Mesodermal cell (in vitro differentiated cells): ENCODE data around the gene ZCCHC14.

Experiments used
- H3K27ac ChIP-seq: 2 replicates; pipeline ENCODE4 v1.7.0; 2013; ENCODE audit warnings: mild to moderate bottlenecking, low read depth, low read length, moderate library complexity; ENCODE audit not compliant: severe bottlenecking
- H3K36me3 ChIP-seq: 2 replicates; pipeline ENCODE4 v1.7.1; 2013; ENCODE audit warnings: mild to moderate bottlenecking, low read length, moderate library complexity; ENCODE audit not compliant: control insufficient read depth, insufficient read depth
- H3K4me1 ChIP-seq: one replicate; pipeline ENCODE4 v1.7.1; 2013; ENCODE audit warnings: mild to moderate bottlenecking, low read length; ENCODE audit not compliant: insufficient read depth, control insufficient read depth, poor library complexity, severe bottlenecking
- H3K4me3 ChIP-seq: 2 replicates; pipeline ENCODE4 v1.7.0; 2013; ENCODE audit warnings: low read length, control low read depth, mild to moderate bottlenecking; ENCODE audit not compliant: insufficient read depth, poor library complexity, severe bottlenecking; ENCODE audit errors: extremely low read depth
- H3K9me3 ChIP-seq: 2 replicates; pipeline ENCODE4 v1.7.1; 2013; ENCODE audit warnings: mild to moderate bottlenecking, low read length, moderate library complexity; ENCODE audit not compliant: control insufficient read depth
- WGBS, 2 experiments: methylation state at CpG; one replicate each; pipeline ENCODE4 v1.1.5; 2013; ENCODE audit warnings: missing lambda C conversion rate in 2 of 2; ENCODE audit not compliant: insufficient coverage in 2 of 2; 5-methylcytosine and 5-hydroxymethylcytosine counted together

ZCCHC14 gene

GRCh38 chr16:87535855-87536794, 43.3 kb upstream of the ZCCHC14 start:
- peaks cover 7% of the 10 kb centered on the region for H3K4me1 ChIP-seq
- H3K4me3 ChIP-seq = no peak overlapping the region
- H3K27ac ChIP-seq = no peak overlapping the region
- WGBS, 2 experiments = 68 to 85% methylated on average over 10 to 13 of the region's 13 CpGs
- H3K36me3 ChIP-seq = no peaks in the 10 kb centered on the region
- peaks cover 20% of the 10 kb centered on the region for H3K9me3 ChIP-seq

GRCh38 chr16:87535457-87535854, 42.6 kb upstream of the ZCCHC14 start:
- no peak overlapping the region for H3K27ac ChIP-seq
- WGBS, 2 experiments = no CpG with 5 or more reads among the region's 3 CpGs
- H3K9me3 ChIP-seq = peaks cover 22% of the 10 kb centered on the region
- H3K4me1 ChIP-seq = peaks cover 3% of the 10 kb centered on the region
- no peak overlapping the region for H3K4me3 ChIP-seq
- H3K36me3 ChIP-seq = no peaks in the 10 kb centered on the region

- Histone ChIP-seq H3K4me3 (no peak overlapping the region), H3K36me3 (no peaks in the 10 kb centered on the region), H3K27ac (no peak overlapping the region), H3K4me1 (no peaks in the 10 kb centered on the region), H3K9me3 (peaks cover 22% of the 10 kb centered on the region)
- WGBS, 2 experiments = 91 to 93% methylated on average over 6 to 7 of the region's 9 CpGs
Observed at GRCh38 chr16:87534751-87535150, 41.9 kb upstream of the ZCCHC14 start.

GRCh38 chr16:87534030-87534653, 41.3 kb upstream of the ZCCHC14 start:
- Histone ChIP-seq H3K27ac (no peak overlapping the region), H3K4me3 (no peak overlapping the region), H3K4me1 (no peaks in the 10 kb centered on the region), H3K9me3 (peaks cover 24% of the 10 kb centered on the region), H3K36me3 (no peaks in the 10 kb centered on the region)
- WGBS, 2 experiments = 88 to 94% methylated on average over 3 of the region's 5 CpGs

- no peak overlapping the region for H3K27ac ChIP-seq
- no peaks in the 10 kb centered on the region for H3K36me3 ChIP-seq
- H3K4me3 ChIP-seq = no peak overlapping the region
- 75% methylated on average over 1 of the region's 1 CpG; no CpG with 5 or more reads in 1 of the 2 experiments for WGBS, 2 experiments
- peaks cover 6% of the 10 kb centered on the region for H3K4me1 ChIP-seq
- H3K9me3 ChIP-seq = peaks cover 30% of the 10 kb centered on the region
Observed at GRCh38 chr16:87533061-87533460, 40.2 kb upstream of the ZCCHC14 start.

- Histone ChIP-seq H3K4me1 (peaks cover 18% of the 10 kb centered on the region), H3K9me3 (peaks cover 30% of the 10 kb centered on the region), H3K36me3 (no peaks in the 10 kb centered on the region), H3K4me3 (no peak overlapping the region), H3K27ac (no peak overlapping the region)
- 83 to 95% methylated on average over 3 of the region's 3 CpGs for WGBS, 2 experiments
Observed at GRCh38 chr16:87531418-87531817, 38.6 kb upstream of the ZCCHC14 start.

GRCh38 chr16:87528690-87529579, 36.1 kb upstream of the ZCCHC14 start:
- Histone ChIP-seq H3K4me1 (peaks cover 18% of the 10 kb centered on the region), H3K36me3 (no peaks in the 10 kb centered on the region), H3K4me3 (no peak overlapping the region), H3K9me3 (peaks cover 22% of the 10 kb centered on the region), H3K27ac (no peak overlapping the region)
- 80 to 82% methylated on average over 5 to 8 of the region's 10 CpGs for WGBS, 2 experiments

- WGBS, 2 experiments = 62 to 74% methylated on average over 7 to 10 of the region's 11 CpGs
- Histone ChIP-seq H3K36me3 (no peaks in the 10 kb centered on the region), H3K4me1 (peaks cover 18% of the 10 kb centered on the region), H3K9me3 (peaks cover 12% of the 10 kb centered on the region), H3K27ac (no peak overlapping the region), H3K4me3 (no peak overlapping the region)
Observed at GRCh38 chr16:87527055-87527724, 34.4 kb upstream of the ZCCHC14 start.

GRCh38 chr16:87526238-87526947, 33.6 kb upstream of the ZCCHC14 start:
- 100% methylated on average over 1 to 3 of the region's 6 CpGs for WGBS, 2 experiments
- H3K9me3 ChIP-seq = peaks cover 12% of the 10 kb centered on the region

More at GRCh38 chr16:87526238-87526947, 33.6 kb upstream of the ZCCHC14 start:
- Histone ChIP-seq H3K4me1 (peaks cover 18% of the 10 kb centered on the region), H3K27ac (no peak overlapping the region), H3K36me3 (no peaks in the 10 kb centered on the region), H3K4me3 (no peak overlapping the region)
